Measurements from ENCODE around the gene CNTN1. TPM values are rescaled to one million over a fixed set of nuclear protein-coding genes. Genes with fewer than 3 reads are reported as not detected.

CNTN1 gene
- total and polyA plus RNA-seq, 2 donors (not counting 1 experiment from before 2014, with no cell fraction given), result not detected

DNA sequence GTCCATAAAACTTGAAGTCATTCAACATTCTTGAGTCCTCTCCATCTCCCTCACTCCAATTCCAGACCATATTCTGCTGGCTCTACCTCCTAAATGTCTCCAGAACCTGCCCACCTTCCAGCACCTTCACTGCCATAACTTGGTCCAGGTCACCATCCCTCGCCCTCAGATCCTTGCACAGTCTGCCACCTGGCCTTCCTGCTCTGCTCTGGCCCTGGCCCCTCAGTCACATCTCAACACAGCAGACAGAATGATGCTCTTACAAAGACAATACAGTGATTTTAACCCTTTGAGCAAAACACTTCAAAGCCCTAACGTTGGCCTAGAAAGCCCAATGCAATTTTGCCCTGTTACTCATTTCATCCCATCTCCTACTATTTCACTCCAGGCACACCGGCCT, 414.1 kb downstream of the CNTN1 start:
- no peak overlapping the region for H2AFZ ChIP-seq (ENCODE audit: insufficient read depth, low read depth, low read length, poor library complexity, severe bottlenecking)
- no peaks in the 10 kb centered on the region for H3K4me1 ChIP-seq (ENCODE audit: control insufficient read depth in 2 of 2, insufficient read depth in 2 of 2, low read length in 2 of 2)
- H3K27ac Mint-ChIP-seq, result no peak overlapping the region
- no peak overlapping the region for H3K27ac ChIP-seq (ENCODE audit: low read length in 2 of 2)
- ChIA-PET POLR2A (no interaction called here), CTCF (no interaction called here)
- no peaks in the 10 kb centered on the region for H3K9me3 Mint-ChIP-seq (ENCODE audit: insufficient read depth)
- H3K27me3 ChIP-seq (replicated peaks in 1 of 4; ENCODE audit: control extremely low read depth in 1 of 4, control insufficient read depth in 3 of 4, insufficient read depth in 4 of 4, low read length in 3 of 4), result no peaks in the 10 kb centered on the region
- H4K20me1 ChIP-seq (ENCODE audit: control insufficient read depth, insufficient read depth, low read length, poor library complexity, severe bottlenecking), result no peaks in the 10 kb centered on the region
- intact Hi-C loops (cut with micrococcal nuclease), result no loop called here
- H3K4me3 ChIP-seq (ENCODE audit: control extremely low read depth in 1 of 5, extremely low read depth in 1 of 5, insufficient read depth in 1 of 5, low read depth in 2 of 5, low read length in 4 of 5), result no peak overlapping the region
- no peak overlapping the region for H3K4me2 ChIP-seq (replicated peaks; ENCODE audit: low read depth, low read length, poor library complexity, severe bottlenecking)
- 72% methylated on average over 3 of the region's 3 CpGs for WGBS (ENCODE audit: insufficient coverage)
- H3K4me3 Mint-ChIP-seq, result no peak overlapping the region
- H3K79me2 ChIP-seq (ENCODE audit: control insufficient read depth, insufficient read depth, low read length), result no peaks in the 10 kb centered on the region
- H3K9me3 ChIP-seq (ENCODE audit: control extremely low read depth in 1 of 3, control insufficient read depth in 2 of 3, insufficient read depth in 1 of 3, low read length in 2 of 3), result peaks cover 0 to 3% (median 0%) of the 10 kb centered on the region in 3 donors
- H3K36me3 ChIP-seq (replicated peaks in 1 of 2; ENCODE audit: control extremely low read depth in 1 of 2, control insufficient read depth in 1 of 2, extremely low read depth in 1 of 2, insufficient read depth in 2 of 2, low read length in 1 of 2), result no peaks in the 10 kb centered on the region
- TF ChIP-seq, protein P1, sequence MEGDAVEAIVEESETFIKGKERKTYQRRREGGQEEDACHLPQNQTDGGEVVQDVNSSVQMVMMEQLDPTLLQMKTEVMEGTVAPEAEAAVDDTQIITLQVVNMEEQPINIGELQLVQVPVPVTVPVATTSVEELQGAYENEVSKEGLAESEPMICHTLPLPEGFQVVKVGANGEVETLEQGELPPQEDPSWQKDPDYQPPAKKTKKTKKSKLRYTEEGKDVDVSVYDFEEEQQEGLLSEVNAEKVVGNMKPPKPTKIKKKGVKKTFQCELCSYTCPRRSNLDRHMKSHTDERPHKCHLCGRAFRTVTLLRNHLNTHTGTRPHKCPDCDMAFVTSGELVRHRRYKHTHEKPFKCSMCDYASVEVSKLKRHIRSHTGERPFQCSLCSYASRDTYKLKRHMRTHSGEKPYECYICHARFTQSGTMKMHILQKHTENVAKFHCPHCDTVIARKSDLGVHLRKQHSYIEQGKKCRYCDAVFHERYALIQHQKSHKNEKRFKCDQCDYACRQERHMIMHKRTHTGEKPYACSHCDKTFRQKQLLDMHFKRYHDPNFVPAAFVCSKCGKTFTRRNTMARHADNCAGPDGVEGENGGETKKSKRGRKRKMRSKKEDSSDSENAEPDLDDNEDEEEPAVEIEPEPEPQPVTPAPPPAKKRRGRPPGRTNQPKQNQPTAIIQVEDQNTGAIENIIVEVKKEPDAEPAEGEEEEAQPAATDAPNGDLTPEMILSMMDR (IDR thresholded peaks at IDR 0.05), result no peak
- TF ChIP-seq EZH2 (IDR thresholded peaks at IDR 0.05; ENCODE audit: borderline replicate concordance, insufficient read depth, low read depth, low read length, poor library complexity, severe bottlenecking), result no peak
- ATAC-seq (ENCODE audit: low read depth) (no peak), DNase-seq (no peak)
- no peaks in the 10 kb centered on the region for H3K27me3 Mint-ChIP-seq
- H3K4me1 Mint-ChIP-seq, result no peaks in the 10 kb centered on the region
- H3K9ac ChIP-seq (ENCODE audit: low read length), result no peak overlapping the region

DNA sequence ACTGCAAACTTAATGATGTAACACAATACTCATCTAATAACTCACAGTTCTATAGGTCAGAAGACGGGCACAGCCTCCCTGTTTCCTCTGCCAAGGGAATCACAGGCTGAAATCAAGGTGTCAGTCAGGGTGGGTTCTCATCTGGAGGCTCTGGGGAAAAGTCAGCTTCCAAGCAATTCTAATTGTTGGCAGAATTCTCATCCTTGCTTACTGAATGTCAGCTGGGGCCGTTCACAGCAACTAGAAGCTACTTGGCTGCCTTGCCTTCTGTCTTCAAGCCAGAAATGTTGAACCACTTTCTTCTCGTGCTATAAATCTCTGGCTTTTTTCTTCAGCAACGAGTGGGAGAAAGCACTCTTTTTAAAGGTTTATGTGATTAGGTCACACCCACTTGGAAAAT, 415.8 kb downstream of the CNTN1 start:
- intact Hi-C loops (cut with micrococcal nuclease), result no loop called here
- H3K4me1 Mint-ChIP-seq, result no peaks in the 10 kb centered on the region
- H3K27ac ChIP-seq (ENCODE audit: low read length in 2 of 2), result no peak overlapping the region

More for the DNA sequence above, 415.8 kb downstream of the CNTN1 start:
- Histone ChIP-seq H2AFZ (ENCODE audit: insufficient read depth, low read depth, low read length, poor library complexity, severe bottlenecking) (no peak overlapping the region), H3K9me3 (ENCODE audit: control extremely low read depth in 1 of 3, control insufficient read depth in 2 of 3, insufficient read depth in 1 of 3, low read length in 2 of 3) (peaks cover 0 to 3% (median 0%) of the 10 kb centered on the region in 3 donors), H3K9ac (ENCODE audit: low read length) (no peak overlapping the region), H3K36me3 (replicated peaks in 1 of 2; ENCODE audit: control extremely low read depth in 1 of 2, control insufficient read depth in 1 of 2, extremely low read depth in 1 of 2, insufficient read depth in 2 of 2, low read length in 1 of 2) (no peaks in the 10 kb centered on the region), H3K4me1 (ENCODE audit: control insufficient read depth in 2 of 2, insufficient read depth in 2 of 2, low read length in 2 of 2) (no peaks in the 10 kb centered on the region), H3K27me3 (replicated peaks in 1 of 4; ENCODE audit: control extremely low read depth in 1 of 4, control insufficient read depth in 3 of 4, insufficient read depth in 4 of 4, low read length in 3 of 4) (no peaks in the 10 kb centered on the region), H3K4me2 (replicated peaks; ENCODE audit: low read depth, low read length, poor library complexity, severe bottlenecking) (no peak overlapping the region), H4K20me1 (ENCODE audit: control insufficient read depth, insufficient read depth, low read length, poor library complexity, severe bottlenecking) (no peaks in the 10 kb centered on the region), H3K79me2 (ENCODE audit: control insufficient read depth, insufficient read depth, low read length) (no peaks in the 10 kb centered on the region), H3K4me3 (ENCODE audit: control extremely low read depth in 1 of 5, extremely low read depth in 1 of 5, insufficient read depth in 1 of 5, low read depth in 2 of 5, low read length in 4 of 5) (no peak overlapping the region)
- no peak for DNase-seq
- Mint-ChIP-seq H3K4me3 (no peak overlapping the region), H3K27ac (no peak overlapping the region), H3K9me3 (ENCODE audit: insufficient read depth) (no peaks in the 10 kb centered on the region), H3K27me3 (no peaks in the 10 kb centered on the region)
- TF ChIP-seq, protein P1 (IDR thresholded peaks at IDR 0.05), result no peak
- no peak for TF ChIP-seq EZH2 (IDR thresholded peaks at IDR 0.05; ENCODE audit: borderline replicate concordance, insufficient read depth, low read depth, low read length, poor library complexity, severe bottlenecking)
- CTCF ChIA-PET, result no interaction called here
- POLR2A ChIA-PET, result no interaction called here
- WGBS (ENCODE audit: insufficient coverage), result 81% methylated on average over 2 of the region's 4 CpGs
- no peak for ATAC-seq (ENCODE audit: low read depth)
